NCI-H524 (cell line): ENCODE data around the gene RPS16.

ENCODE experiments used
- DNase-seq, 2 experiments: peaks; one replicate each; lab custom pipeline; 2025; lab: John Stamatoyannopoulos, UW

The RPS16 gene

DNA sequence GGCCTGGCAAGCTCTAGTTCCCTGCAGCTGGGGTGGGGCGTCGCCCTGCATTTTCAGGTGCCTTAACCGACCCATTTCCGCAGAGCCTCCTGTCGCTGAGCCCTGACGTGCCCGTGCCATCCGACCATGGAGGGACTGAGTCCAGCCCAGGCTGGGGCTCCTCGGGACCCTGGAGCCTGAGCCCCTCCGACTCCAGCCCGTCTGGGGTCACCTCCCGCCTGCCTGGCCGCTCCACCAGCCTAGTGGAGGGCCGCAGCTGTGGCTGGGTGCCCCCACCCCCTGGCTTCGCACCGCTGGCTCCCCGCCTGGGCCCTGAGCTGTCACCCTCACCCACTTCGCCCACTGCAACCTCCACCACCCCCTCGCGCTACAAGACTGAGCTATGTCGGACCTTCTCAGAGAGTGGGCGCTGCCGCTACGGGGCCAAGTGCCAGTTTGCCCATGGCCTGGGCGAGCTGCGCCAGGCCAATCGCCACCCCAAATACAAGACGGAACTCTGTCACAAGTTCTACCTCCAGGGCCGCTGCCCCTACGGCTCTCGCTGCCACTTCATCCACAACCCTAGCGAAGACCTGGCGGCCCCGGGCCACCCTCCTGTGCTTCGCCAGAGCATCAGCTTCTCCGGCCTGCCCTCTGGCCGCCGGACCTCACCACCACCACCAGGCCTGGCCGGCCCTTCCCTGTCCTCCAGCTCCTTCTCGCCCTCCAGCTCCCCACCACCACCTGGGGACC is 27.9 kb downstream of the RPS16 start:
- DNase-seq = no peak

DNA sequence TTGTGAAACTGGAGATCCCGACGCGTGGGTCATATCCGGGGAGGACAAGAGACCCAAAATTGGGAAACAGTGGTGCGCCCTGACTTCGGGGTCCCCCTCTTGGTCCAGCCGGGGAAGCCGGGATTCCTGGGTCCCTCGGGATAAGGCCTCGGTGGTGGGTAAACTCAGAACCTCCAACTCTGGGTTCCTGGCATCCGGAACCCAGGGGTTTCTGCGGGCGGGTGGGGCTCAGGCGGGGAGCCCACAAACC is 28.4 kb downstream of the RPS16 start:
- DNase-seq = no peak

GRCh38 chr19:39406656-39407409 is 28.9 kb downstream of the RPS16 start, which contains the start of gene ZFP36:
Gene ZFP36 (plus strand): TSS chr19:39406847. CDS start chr19:39406905, 58 bp downstream.
- DNase-seq = peak in 1 of 2 experiments; percentile 59

GRCh38 chr19:39405958-39406655 is 29.6 kb downstream of the RPS16 start:
- peak in 1 of 2 experiments; percentile 52 for DNase-seq

DNA sequence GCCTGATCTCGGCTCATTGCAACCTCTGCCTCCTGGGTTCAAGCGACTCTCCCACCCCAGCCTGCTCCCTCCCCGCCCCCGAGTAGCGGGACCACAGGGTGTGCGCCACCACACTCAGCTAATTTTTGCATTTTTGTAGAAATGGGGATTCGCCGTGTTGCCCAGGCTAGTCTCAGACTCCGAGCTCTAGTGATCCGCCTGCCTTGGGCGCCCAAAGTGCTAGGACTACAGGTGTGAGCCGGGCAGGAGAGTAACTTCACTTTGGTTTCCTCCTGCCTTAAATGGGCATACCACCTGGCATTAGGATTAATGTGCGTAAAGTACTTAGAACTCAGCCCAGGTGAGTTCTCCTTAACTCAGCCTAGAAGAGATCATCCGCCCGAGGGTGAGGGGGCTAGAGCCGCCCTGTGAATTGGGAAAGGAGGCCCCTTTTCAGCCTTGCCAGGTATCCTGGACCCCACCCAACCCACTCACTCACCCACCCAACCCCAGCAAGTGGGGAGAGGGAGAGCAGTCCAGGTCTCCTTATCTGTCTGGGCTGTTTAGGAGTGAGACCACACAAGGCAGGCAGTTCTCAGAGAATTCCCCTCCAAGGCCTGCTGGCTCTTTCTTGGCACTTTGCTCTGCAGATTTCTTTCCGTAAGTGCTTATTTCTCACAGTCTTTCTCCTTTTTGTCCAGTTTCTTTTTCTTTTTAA is 30.3 kb downstream of the RPS16 start:
- DNase-seq = no peak

DNA sequence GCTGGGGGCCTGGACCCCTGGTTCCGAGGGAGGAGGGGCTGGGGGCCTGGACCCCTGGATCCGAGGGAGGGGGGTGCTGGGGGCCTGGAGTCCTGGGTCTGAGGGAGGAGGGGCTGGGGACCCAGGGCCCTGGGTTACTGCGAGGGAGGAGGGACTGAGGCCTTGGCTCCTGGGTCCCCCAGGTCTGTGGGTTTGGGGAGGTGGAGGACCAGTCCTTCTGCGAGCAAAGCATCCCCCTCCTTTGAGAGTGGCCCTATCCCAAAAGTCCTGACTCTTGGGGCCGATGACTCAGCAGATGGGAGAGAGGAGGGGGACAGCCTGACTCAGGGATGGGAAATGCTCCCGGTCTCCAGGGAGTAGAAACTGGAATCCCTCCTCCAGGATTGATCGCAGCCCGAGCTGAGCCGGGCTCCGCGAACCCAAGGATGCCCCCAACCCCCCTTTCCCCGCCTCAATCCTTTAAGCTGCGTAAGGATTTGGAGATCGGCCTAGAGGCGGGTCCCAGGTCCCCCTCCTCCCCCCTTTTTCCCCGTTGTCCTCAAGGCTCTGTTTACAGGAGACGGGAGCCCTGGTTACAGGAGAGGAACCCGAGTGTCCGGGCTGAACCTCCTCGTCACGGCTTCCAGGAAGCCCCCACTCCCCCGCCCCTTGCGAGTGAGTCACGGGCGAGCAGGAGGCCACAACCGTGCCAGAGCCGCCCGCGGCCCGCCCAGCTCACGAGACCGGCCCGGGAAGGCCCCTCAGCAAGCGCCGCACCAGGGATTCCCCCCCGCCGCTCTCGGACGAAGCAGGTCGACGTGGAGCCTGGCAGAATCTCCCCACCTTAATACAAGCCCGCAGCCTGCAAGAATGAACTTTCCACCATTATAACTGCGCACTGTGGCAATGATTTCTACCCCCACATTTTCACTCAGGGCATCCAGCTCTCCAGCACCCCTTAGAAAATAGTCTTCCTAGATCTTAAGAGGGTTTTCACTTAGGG is 32.1 kb downstream of the RPS16 start:
- peak; percentile 83 to 93 for DNase-seq

GRCh38 chr19:39402346-39403300 is 33.1 kb downstream of the RPS16 start:
- peak; percentile 37 to 54 for DNase-seq

DNA sequence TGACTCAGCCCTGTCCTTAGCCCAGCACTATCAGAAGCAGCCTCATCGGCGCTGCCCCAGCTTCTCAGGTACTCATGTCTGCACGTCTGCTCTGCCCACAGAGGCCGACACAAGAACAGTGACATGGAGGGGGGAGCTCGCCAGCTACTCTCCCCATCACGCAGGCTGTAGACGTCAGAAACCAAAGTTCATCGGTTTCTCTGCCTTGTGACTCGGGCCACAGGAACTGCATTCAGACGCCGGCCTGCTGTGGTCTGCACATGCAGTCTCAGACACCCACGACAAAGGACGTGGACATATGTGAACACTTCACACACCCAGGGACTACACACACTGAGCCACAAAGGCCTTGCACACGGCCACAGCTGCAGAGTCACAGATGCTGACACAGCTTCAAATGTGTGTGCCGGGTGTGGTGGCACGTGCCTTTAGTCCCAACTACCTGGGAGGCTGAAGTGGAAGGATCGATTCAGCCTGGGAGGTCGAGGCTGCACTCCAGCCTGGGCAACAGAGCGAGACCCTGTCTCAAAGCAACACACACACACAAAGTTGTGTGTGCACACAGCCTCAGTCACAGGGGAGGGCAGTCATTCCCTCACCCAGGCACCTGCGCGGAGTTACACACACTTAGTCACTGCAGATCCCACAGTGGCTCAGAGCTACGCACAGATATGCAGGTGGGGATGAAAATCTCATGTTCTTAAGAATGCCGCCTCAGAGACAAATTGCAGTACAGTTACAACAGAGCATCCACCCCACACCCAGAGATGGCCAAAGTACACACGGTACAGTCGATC is 34.0 kb downstream of the RPS16 start:
- no peak for DNase-seq

GRCh38 chr19:39401070-39401548 is 34.6 kb downstream of the RPS16 start:
- DNase-seq = no peak

DNA sequence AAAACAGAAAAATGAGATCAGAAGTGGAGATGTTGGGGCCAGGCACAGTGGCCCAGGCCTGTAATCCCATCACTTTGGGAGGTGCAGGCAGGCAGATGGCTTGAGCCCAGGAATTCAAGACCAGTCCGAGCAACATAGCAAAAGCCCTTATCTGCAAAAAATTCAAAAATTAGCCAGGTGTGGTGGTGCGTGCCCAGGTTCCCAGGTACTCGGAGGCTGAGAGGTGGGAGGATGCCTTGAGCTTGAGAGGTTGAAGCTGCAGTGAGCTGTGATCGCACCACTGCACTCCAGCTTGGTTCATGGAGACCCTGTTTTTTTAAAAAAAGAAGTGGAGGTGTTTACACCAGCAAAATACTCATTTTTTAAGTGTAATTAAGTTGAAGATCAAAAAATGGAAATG is 35.7 kb downstream of the RPS16 start:
- DNase-seq = no peak

GRCh38 chr19:39399668-39400050 is 36.1 kb downstream of the RPS16 start:
- DNase-seq = no peak

GRCh38 chr19:39398297-39398864 is 37.4 kb downstream of the RPS16 start:
- DNase-seq = no peak

- DNase-seq = peak; percentile 35 to 60
Measured at GRCh38 chr19:39397360-39398296, 38.1 kb downstream of the RPS16 start.

DNA sequence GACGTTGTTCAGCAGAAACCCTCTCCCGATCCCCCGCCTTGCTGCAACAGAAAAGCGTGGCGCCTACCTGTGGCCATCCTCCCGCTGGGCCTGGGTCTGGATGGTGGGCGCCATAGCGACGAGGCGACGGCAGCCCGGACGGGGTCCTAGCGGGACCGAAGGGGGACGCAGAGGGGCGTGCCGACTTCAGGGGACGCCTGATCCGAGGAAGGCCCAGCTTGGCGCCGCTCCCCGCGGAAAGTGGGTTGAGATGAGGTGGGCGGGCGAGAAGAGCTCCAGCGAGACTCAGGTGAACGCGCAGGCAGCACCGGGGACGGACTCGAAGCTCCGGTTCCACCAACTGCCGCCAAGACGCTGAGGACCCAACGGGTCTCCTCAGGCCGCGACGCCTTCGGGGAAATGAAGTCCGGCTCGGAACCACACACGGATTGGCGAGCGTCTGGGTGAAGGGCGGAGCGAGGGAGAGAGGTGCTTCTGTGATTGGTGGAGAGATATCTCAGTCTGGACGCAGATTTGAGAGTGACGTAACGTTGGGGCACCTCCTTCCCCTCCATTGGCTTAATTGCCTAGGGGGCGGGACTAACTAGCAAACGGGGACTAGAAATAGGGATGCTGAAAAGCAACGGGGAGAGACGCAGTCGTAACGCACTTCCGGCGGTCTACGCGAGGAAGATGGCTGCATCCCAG is 44.9 kb downstream of the RPS16 start, which contains the start of the genes MED29 and PAF1:
TSS of gene MED29 (plus strand) at position 628 of the 687 bp plus-strand sequence. CDS start at position 673, 45 bp downstream.
TSS of gene PAF1 (minus strand) at position 356 of the 687 bp plus-strand sequence. CDS start at position 114, 242 bp downstream.
- DNase-seq = peak; percentile 100

DNA sequence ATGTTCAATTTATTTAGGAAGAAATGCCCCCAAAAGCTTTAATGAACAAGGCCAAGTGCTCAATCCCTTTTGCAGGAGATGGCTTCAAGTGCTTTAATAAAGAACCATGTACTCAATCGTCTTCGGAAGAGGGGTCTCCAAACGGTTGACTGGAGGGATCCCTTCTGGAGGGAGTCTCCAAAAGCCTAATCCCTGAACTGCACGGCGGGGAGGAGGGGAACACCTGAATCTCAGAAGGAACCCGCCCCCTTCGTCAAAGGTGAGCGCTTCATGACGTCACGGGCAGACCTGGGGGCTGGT is 45.3 kb downstream of the RPS16 start:
- DNase-seq = no peak

- DNase-seq = no peak
Measured at GRCh38 chr19:39389631-39390414, 45.9 kb downstream of the RPS16 start.
